DOHH2 (cell line): ENCODE data around the gene NT5DC3.

ENCODE experiments used
- H3F3A ChIP-seq: fragments of 200-600 bp; sonication (generic), shearing (Covaris generic); 2 replicates; pipeline ENCODE4 v1.6.0; 2016; ENCODE audit warnings: antibody characterized with exemption, mild to moderate bottlenecking; ENCODE audit not compliant: control insufficient read depth, insufficient read depth
- H3K27ac ChIP-seq: fragments of 200-600 bp; sonication (generic); 2 replicates; pipeline ENCODE4 v1.5.1; 2014; ENCODE audit warnings: low read depth, mild to moderate bottlenecking, low read length, moderate library complexity
- H3K27me3 ChIP-seq: fragments of 200-600 bp; sonication (generic); 2 replicates; pipeline ENCODE4 v1.6.1; 2014; ENCODE audit warnings: mild to moderate bottlenecking, low read length, mixed read lengths; ENCODE audit not compliant: control insufficient read depth
- H3K36me3 ChIP-seq: fragments of 200-600 bp; sonication (generic); 2 replicates; pipeline ENCODE4 v1.6.1; 2014; ENCODE audit warnings: mild to moderate bottlenecking, low read length, moderate library complexity, mixed read lengths; ENCODE audit not compliant: control insufficient read depth
- H3K4me1 ChIP-seq: fragments of 200-600 bp; sonication (generic); 2 replicates; pipeline ENCODE4 v1.6.1; 2014; ENCODE audit warnings: mild to moderate bottlenecking, low read length, mixed read lengths; ENCODE audit not compliant: control insufficient read depth
- H3K4me2 ChIP-seq: fragments of 200-600 bp; sonication (generic); 2 replicates; pipeline ENCODE4 v1.6.0; 2014; ENCODE audit warnings: mild to moderate bottlenecking, low read length, moderate library complexity
- H3K4me3 ChIP-seq: fragments of 200-600 bp; sonication (generic); 2 replicates; pipeline ENCODE4 v1.5.1; 2014; ENCODE audit warnings: mild to moderate bottlenecking, low read length, mixed read lengths
- H3K79me2 ChIP-seq: fragments of 200-600 bp; sonication (generic); 2 replicates; pipeline ENCODE4 v1.6.1; 2014; ENCODE audit warnings: mild to moderate bottlenecking, low read length, mixed read lengths; ENCODE audit not compliant: control insufficient read depth
- H3K9me2 ChIP-seq: fragments of 200-600 bp; sonication (generic); replicated peaks from 2 replicates; pipeline ENCODE4 v1.6.1; 2014; ENCODE audit warnings: mild to moderate bottlenecking, low read length, mixed read lengths; ENCODE audit not compliant: control insufficient read depth
- H3K9me3 ChIP-seq: fragments of 200-600 bp; sonication (generic); 2 replicates; pipeline ENCODE4 v1.6.1; 2014; ENCODE audit warnings: antibody characterized with exemption, low read length, mixed read lengths; ENCODE audit not compliant: control insufficient read depth, insufficient read depth
- H4K20me1 ChIP-seq: fragments of 200-600 bp; sonication (generic); 2 replicates; pipeline ENCODE4 v1.6.0; 2014; ENCODE audit warnings: low read depth, mild to moderate bottlenecking, antibody characterized with exemption, low read length, moderate library complexity; ENCODE audit not compliant: control insufficient read depth, insufficient read depth
- CTCF ChIP-seq: fragments of 200-600 bp; sonication (generic); IDR thresholded peaks from one replicate; pipeline ENCODE4 v1.5.1; 2014; ENCODE audit warnings: antibody characterized with exemption, mild to moderate bottlenecking, low read depth, low read length; ENCODE audit not compliant: poor library complexity, severe bottlenecking
- EZH2phosphoT487 ChIP-seq: fragments of 200-600 bp; sonication (generic); IDR thresholded peaks from 2 replicates; pipeline ENCODE4 v1.6.1; 2017; ENCODE audit warnings: borderline replicate concordance, mild to moderate bottlenecking, antibody characterized with exemption, low read length, moderate library complexity, mixed read lengths

NT5DC3 gene

GRCh38 chr12:103854372-103854973, 13.4 kb upstream of the NT5DC3 start:
- Histone ChIP-seq H4K20me1 (no peaks in the 10 kb centered on the region), H3K4me3 (no peak overlapping the region), H3K4me1 (no peaks in the 10 kb centered on the region), H3K4me2 (no peak overlapping the region), H3K27me3 (peaks cover 15% of the 10 kb centered on the region; the same call in 1 of the 2 replicates), H3K36me3 (no peaks in the 10 kb centered on the region), H3K9me2 (no peaks in the 10 kb centered on the region), H3F3A (no peaks in the 10 kb centered on the region), H3K9me3 (no peaks in the 10 kb centered on the region), H3K27ac (no peak overlapping the region), H3K79me2 (no peaks in the 10 kb centered on the region)
- no peak for TF ChIP-seq CTCF
- no peak for TF ChIP-seq EZH2phosphoT487

- peaks cover 15% of the 10 kb centered on the region; the same call in 1 of the 2 replicates for H3K27me3 ChIP-seq
- H4K20me1 ChIP-seq, result no peaks in the 10 kb centered on the region
- H3K4me3 ChIP-seq, result no peak overlapping the region
- no peaks in the 10 kb centered on the region for H3K4me1 ChIP-seq
- no peaks in the 10 kb centered on the region for H3K9me3 ChIP-seq
- H3K27ac ChIP-seq, result no peak overlapping the region
- no peaks in the 10 kb centered on the region for H3K79me2 ChIP-seq
- no peaks in the 10 kb centered on the region for H3K36me3 ChIP-seq
- H3K4me2 ChIP-seq, result no peak overlapping the region
- no peaks in the 10 kb centered on the region for H3K9me2 ChIP-seq
- TF ChIP-seq CTCF (no peak), EZH2phosphoT487 (no peak)
- H3F3A ChIP-seq, result no peaks in the 10 kb centered on the region
Measured at GRCh38 chr12:103852498-103852997, 11.5 kb upstream of the NT5DC3 start.

- Histone ChIP-seq H4K20me1 (no peaks in the 10 kb centered on the region), H3K27me3 (peaks cover 23% of the 10 kb centered on the region; the same call in 1 of the 2 replicates), H3F3A (no peaks in the 10 kb centered on the region), H3K4me3 (no peak overlapping the region), H3K36me3 (no peaks in the 10 kb centered on the region), H3K9me3 (no peaks in the 10 kb centered on the region), H3K4me1 (no peaks in the 10 kb centered on the region), H3K9me2 (no peaks in the 10 kb centered on the region), H3K4me2 (no peak overlapping the region), H3K79me2 (no peaks in the 10 kb centered on the region), H3K27ac (no peak overlapping the region)
- no peak for TF ChIP-seq EZH2phosphoT487
- no peak for TF ChIP-seq CTCF
Measured at GRCh38 chr12:103851127-103851526, 10.1 kb upstream of the NT5DC3 start.
